Measurements from ENCODE around the gene RIOX2.

- TF ChIP-seq CTCF (conservative IDR thresholded peaks at IDR 0.05; ENCODE audit: low read length) = no peak
- TF ChIP-seq EZH2phosphoT487 (IDR thresholded peaks at IDR 0.05; ENCODE audit: borderline replicate concordance) = no peak
Observed at GRCh38 chr3:97935842-97936241, 36.4 kb downstream of the RIOX2 start.

All from Loucy (cell line).